GM21367 (cell line): ENCODE measurements around the gene SH3BP4.

Experiments used
- ATAC-seq: cut with Tn5 transposase; IDR thresholded peaks from one replicate; pipeline ENCODE4 v1.9.1; 2021; ENCODE audit not compliant: unreplicated experiment

The SH3BP4 gene

DNA sequence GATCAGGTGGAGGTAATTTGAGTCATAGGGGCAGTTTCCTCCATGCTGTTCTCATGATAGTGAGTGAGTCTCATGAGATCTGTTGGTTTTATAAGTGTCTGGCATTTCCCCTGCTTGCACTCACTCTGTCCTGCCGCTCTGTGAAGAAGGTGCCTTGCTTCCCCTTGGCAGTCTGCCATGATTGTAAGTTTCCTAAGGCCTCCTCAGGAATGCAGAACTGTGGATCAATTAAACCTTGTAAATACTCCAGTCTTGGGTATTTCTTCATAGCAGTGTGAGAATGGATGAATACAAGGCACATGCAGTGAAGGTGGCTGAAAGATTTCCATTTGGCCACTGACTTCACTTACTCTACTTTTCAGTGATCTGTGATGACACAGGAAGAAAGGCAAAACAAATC, 133.7 kb downstream of the SH3BP4 start:
- no peak for ATAC-seq

DNA sequence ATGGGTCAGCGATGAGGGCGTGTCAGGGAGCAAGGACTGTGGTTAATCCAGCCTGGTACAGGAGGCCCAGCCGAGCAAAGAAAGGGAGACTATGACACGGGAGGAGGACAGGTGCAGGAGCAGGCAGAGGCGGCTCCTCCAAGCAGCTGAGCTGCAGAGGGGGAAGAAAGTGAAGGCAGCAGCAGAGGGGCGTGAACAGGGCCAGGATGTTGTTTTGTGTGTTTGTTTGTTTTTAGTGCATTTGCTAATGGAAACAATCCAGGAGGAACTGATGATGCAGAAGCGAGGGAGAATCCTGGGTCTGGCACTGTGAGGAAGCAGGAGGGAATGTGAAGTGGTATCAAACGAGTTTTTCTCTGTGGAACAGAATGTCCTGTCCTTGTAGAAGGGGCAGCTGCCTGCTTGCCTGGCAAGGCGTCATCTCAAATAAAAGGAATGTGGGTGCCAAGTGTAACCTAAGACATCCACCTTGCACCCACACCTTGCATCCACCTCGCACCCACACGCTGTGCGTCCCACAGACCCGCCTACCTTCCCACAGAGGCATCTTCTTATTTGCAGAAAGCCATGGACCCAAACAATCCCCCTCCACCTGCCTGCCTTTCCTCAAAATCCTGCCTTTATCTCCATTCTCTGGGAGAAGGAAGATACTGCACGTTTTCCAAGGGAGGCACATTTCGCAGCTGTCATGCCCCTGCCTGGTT, 134.8 kb downstream of the SH3BP4 start:
- no peak for ATAC-seq

DNA sequence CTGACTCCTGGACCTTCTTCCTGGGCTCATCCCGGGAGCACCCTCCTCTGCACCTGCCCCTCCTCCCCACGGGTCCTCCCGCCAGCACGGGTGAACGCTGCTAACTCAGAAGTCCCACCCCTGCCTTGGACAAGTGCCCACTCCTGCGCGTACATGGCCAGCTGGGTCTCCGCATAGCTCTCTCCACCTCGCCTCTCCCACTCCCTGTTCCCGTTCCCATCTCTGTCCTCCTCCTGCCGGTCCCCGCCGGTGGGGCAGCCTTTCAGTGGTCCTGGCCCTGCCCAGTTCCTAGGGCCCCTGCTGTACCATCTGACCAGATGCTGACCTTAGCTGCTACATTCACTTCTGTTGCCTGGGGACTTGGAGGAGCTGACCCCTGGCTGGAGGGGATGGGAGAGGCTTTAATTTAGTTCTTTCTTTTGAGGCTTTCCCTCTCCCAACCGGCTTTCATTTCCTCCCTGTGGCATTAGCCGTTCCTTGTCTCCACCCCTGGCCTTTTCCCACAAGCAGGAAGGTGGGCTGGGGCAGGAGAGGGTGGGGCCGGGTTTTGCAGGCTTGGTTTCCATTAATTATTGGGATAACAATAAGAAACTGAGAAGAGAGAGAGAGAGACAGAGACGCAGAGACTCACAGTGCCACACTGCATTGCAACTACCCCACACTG, 136.1 kb downstream of the SH3BP4 start:
- ATAC-seq, result no peak

DNA sequence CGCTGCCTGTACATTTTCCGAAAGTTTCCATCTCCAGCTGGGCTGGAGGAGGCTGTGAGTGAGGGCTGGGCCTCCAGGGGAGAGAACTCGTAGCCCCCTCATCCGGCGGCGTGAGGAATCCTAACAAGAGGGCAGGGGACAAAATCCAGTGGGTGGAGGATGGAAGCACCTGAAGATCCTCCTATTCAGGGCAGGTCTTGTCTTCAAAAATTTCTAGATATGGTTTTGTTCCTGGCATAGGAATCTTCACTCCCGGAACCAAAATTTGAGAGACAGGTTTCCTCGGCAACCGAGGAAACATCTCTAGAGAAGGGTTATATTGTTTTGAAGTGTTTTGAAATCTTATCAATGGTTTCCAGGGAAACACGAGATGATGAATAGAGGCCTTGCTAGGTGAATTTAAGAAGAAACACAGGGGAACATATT, 136.7 kb downstream of the SH3BP4 start:
- ATAC-seq, result no peak

DNA sequence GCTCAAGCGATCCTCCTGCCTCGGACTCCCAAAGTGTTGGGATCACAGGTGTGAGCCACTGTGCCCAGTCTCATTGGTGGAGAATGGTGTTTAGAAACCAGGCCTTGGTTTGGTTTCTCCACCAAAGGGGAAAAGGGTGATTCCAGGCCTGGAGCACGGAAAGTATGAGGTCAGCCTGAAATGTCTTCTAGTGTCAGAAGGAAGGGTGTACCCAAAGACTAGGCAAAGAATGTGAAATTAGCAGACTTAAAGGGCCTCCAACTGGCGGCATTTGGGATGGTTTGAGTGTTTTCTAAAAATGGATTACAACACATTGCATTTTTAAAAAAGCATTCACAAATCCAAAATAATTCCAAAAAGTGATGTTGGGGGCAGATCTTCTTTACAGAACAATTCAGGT, 139.6 kb downstream of the SH3BP4 start:
- ATAC-seq, result no peak

DNA sequence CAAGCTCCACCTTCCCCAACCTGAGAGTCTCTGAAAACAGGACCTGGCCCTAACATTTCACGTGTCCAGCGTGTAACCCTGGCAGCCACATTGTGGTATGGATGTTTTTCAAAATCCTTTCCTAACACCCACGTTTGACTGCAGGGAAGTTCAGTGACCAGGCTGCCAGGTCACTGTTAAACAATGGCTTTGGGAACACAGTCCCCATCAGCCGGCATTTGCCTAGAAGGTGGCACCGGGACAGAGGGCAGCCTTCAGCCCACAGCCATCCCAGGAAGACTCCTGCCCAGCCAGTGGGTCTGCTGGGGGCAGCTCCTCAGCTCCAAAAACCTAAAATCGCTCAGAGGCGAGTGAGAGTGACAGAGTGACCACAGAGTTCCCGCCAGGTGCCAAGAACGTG, 140.2 kb downstream of the SH3BP4 start:
- no peak for ATAC-seq

DNA sequence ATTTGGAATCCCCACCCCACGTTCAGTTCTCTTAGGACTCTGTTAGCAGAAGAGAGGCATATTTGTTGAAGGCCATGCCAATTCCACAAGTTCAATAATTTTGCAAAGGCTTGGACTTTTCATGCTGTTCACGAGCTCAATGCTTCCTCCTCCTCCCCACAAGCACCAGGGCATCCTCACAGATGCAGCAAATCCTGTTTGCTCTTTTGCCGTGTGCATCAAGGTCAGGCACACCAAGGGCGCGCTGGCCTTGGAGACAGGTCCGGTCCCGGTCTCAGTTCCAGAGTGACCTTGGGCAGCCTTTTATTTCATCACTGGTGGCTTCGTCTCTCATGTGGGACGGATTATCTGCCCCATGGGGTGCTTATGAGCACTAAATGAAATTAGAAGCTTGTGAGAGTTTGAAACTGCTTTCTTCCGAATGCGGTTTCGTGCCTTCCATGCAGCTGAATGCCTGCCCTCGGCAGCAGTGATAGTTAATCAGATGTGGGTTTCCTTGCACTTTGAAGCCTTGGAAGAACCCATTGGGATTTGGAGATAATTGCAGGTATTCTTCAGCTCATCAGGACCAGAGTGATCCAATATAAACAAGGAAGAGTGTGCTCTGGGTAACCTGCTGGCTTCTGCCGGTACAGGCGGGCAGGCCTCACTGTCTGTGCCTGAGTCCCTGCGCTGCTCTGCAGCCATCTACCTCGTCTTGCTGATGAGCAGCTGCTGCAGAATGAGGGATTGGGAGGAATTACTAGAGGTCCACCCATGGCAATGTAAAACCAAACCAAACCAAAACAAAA, 140.8 kb downstream of the SH3BP4 start:
- ATAC-seq, result no peak

DNA sequence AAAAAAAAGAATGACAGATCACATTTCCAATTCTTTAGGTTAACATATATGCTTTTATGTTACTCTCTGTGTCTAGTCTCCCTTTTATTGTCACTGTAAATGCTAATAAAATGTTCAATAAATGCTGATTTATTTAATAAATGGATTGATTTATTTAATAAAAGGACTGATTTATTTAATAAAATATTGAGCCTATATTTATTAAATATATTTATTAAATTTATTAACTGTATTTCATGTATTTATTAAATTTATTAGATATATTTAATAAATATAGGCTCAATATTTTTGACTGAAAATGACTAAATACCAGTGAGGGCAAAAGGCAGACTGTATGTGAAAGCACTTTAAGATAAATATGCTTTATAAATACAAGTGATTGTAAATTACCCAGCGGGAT, 142.6 kb downstream of the SH3BP4 start:
- no peak for ATAC-seq

DNA sequence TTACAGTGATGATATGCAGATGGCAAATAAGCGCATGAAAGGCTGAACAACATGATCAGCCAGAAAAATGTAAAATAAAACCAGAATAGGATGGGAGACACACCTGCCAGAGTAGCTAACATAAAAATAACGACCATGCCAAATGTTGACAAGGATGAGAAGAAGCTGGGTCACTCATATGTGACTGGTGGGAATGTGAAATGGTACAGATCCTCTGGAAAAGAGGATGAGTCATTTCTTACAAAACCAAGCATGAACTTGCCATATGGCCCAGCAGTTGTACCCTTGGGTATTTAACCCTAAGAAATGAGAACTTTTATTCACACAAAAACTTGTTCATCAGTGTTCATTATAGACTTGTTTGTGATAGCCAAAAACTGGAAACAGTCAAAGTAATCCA, 143.8 kb downstream of the SH3BP4 start:
- ATAC-seq, result no peak

DNA sequence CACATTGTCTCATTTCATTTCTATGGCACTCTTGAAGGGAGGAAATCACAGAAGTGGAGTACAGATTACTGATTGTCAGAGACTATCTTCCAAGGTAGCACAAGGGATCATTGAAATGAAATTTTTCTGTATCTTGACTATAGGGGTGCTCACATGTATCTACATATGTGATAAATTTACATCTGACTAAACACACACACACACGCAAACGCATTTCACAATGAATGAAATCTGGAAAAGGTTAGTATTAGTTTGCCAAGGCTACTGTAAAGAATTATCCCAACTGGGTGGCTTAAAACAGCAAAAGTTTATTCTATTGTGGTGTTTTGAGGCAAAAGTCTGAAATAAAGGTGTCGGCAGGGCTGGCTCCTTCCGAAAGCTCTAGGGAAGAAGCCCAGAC, 144.6 kb downstream of the SH3BP4 start:
- no peak for ATAC-seq

DNA sequence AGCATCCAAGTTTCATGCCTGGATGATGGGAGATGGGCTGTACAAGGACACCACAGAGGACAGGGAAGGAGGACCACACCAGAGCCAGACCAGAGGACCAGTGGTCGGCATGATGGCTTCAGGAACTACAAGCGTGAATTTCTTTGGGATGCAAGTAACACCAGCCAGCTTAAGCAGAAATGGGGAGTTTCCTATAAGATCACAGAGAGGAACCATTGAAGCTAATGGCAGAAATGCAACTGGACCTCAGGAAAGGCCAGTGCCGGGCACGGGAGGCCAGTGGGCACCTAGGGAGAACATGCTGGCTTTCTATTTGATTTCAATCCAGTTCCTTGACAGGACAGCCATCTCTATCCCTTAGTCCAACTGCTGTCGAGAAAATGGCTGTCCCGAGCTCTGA, 145.4 kb downstream of the SH3BP4 start:
- ATAC-seq, result no peak

DNA sequence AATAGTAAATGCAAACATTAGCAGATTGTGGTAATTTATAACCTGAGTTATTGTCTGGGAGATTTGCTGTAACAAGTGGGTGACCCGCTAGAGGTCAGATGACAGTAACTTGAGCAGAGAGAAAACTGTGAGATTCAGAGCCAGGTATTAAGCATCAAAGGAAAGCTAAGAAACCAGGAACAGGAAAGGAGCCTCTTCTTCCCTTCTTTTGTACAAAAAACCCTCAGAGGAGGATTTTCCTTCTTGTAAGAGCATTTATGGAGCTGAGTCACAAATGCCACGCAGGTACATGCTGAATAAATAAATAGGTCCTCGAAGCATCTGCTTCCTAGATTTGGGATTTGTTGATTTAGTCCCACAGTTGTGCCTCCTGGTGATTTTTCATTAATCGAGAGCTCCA, 146.5 kb downstream of the SH3BP4 start:
- no peak for ATAC-seq

DNA sequence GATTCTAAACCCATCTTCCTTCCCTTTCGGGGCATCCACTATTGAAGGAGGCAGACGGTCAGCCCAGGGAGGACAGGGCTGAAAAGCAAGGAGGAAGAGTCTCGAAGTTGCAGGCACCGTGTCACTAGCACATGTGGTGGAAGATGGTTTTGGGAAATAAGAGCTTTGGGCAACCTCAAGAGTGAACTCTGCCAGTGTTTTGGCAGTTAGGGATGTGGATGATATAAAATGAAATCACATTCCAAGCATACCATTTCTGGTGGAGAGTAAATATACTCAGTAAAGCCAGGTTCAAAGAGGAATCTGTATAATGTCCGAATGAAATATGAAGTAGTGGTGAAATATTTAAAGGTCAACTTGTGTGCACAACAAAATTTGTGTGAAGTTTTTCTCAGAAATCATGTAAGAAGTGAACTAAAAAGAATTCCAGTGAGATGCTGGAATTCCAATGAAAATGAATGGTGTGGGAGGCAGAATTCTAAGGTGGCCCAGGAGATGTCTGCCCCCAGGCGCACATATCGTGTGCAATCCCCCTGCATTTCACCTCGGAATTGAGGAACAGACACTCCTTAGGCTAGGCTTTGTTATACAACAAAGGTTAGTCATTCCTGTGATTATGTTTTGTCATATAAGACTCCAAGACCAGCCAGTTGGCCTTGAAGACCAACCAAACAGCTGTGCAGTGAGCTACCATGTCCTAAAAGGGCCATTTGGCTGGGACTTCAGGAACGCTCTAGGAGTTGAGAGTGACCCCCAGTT, 147.1 kb downstream of the SH3BP4 start:
- ATAC-seq, result no peak

DNA sequence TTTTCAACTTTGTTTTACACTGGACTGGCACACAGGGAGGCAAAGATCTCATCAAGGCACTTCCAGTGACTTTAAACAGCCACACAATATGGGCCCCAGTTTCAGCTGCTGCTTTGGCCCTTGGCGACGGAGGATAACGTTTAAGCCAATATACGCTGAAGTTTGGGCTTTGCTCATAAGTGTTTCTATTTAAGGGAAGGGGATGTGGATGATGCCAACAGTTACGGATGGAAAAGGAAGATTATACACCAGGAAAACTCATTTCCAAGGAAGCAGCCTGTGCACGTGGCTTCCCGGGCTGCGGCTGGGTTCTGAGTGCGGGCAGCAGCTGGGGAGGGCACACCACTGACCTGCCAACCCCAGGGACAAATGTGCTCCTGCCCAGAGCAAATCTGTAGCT, 151.1 kb downstream of the SH3BP4 start:
- no peak for ATAC-seq
